Heart right ventricle (tissue), 16 donors: Measurements from ENCODE around the gene ACER3. TPM values are rescaled to one million over a fixed set of nuclear protein-coding genes. Genes with fewer than 3 reads are reported as not detected.

ENCODE experiments used
- ATAC-seq, 8 donors: fragments of 200-7000 bp; cut with Tn5 transposase; one replicate each; pipeline ENCODE4 v1.9.1; 2020; ENCODE audit warnings: mild to moderate bottlenecking in 8 of 8, moderate library complexity in 8 of 8, moderate number of reproducible peaks in 1 of 8
- DNase-seq, 2 donors: peaks; one replicate each; pipeline ENCODE4 v3.0.0-alpha.2; 2020
- H3K27ac ChIP-seq, 10 donors: fragments of 200-600 bp; sonication (generic) in 2 of 10; one replicate each; pipeline versions ENCODE4 v1.5.0 to v1.8.0; 2020 to 2022; ENCODE audit warnings: mild to moderate bottlenecking in 3 of 10
- H3K27me3 ChIP-seq, 7 donors: fragments of 200-600 bp; one replicate each; pipeline ENCODE4 v1.8.0; 2021 to 2022; ENCODE audit warnings: mild to moderate bottlenecking in 2 of 7
- H3K36me3 ChIP-seq, 9 donors: fragments of 200-600 bp; sonication (generic) in 1 of 9; one replicate each; pipeline versions ENCODE4 v1.5.0 to v1.8.0; 2020 to 2022; ENCODE audit warnings: mild to moderate bottlenecking in 2 of 9
- H3K4me1 ChIP-seq, 9 donors: fragments of 200-600 bp; sonication (generic) in 1 of 9; one replicate each; pipeline versions ENCODE4 v1.5.0 to v1.8.0; 2020 to 2022; ENCODE audit warnings: mild to moderate bottlenecking in 4 of 9
- H3K4me3 ChIP-seq, 10 donors: fragments of 200-600 bp; sonication (generic) in 2 of 10; one replicate each; pipeline versions ENCODE4 v1.5.0 to v1.8.0; 2020 to 2022; ENCODE audit warnings: mild to moderate bottlenecking in 7 of 10, moderate library complexity in 2 of 10
- H3K9me3 ChIP-seq, 11 donors: fragments of 200-600 bp in 10 of 11; sonication (generic) in 2 of 11; one replicate each; pipeline versions ENCODE4 v1.5.0 to v1.8.0; 2013 to 2022; ENCODE audit warnings: mild to moderate bottlenecking in 2 of 11, control low read depth in 1 of 11, moderate library complexity in 1 of 11
- WGBS, 2 donors: extraction: QIAGEN DNeasy Blood & Tissue Kit; methylation state at CpG; one replicate each; pipeline ENCODE4 v1.1.7; 2013; ENCODE audit warnings: inconsistent platforms in 1 of 2; 5-methylcytosine and 5-hydroxymethylcytosine counted together
- intact Hi-C, 10 donors: fragments of 100-400 bp; cut with DNase I; formaldehyde crosslinking; loops; one replicate each; pipeline versions ENCODE4 v1.11.1 to v1.14.2; 2022
- polyA plus RNA-seq, 2 donors: library from polyadenylated mRNA; stranded (reverse); fragments of 200-250 nt; gene quantifications; one replicate each; pipeline ENCODE4 v1.2.3, GENCODE V29; 2013
- total RNA-seq, 10 donors: library from RNA; stranded (reverse); fragmentation: NEBNext Ultra II Directional in 3 of 10; extraction: Animal tissue kit (Norgen Biotek cat#: 25700) in 3 of 10; gene quantifications; one replicate each; pipeline versions ENCODE4 v1.2.1 to v1.2.4, GENCODE V29; 2021 to 2023
- TF ChIP-seq, protein P1 (sequence below), 9 donors: fragments of 200-600 bp; sonication (generic) in 2 of 9; IDR thresholded peaks; one replicate each; pipeline versions ENCODE4 v1.5.0 to v1.8.0; 2021 to 2022; ENCODE audit warnings: antibody characterized with exemption in 9 of 9, mild to moderate bottlenecking in 5 of 9, moderate library complexity in 1 of 9
- donor health status: Arrhythmogenic right ventricular cardiomyopathy.
- donor health status: ischemic (EF 13 %, LVEDD 7.1; RV severe dilation, severe dysfunction).
- donor health status: healthy with polysubstance abuse.
- donor health status: DM: no; HTN: yes; CAD: no.
- donor health status: DM: no; HTN: no; CAD: no.
- donor health status: ischemic (EF 25% LVEDD 6.9; RV normal size, moderate dysfunction).
- donor health status: ischemic (EF 25% LVEDD 5.7; RV mildly dilated, moderate dysfunction).
- donor health status: healthy.
- donor health status: DM: yes; HTN: yes; CAD: no.
- donor health status: Ischemic cardiomyopathy.
- donor health status: ischemic (EF 35%, LVEDD 5.7; RV mildly dilated, moderate dysfunction).
- donor health status: nonischemic (EF 11% LVEDD 7.7; RV severe dilation, severe dysfunction).
- donor health status: DM: yes; HTN: yes; CAD: no.
- donor health status: PGD.
- donor health status: ischemic (EF 29% LVEDD 5.4; RV normal size, mild dysfunction).
- donor health status: nonischemic (EF 23%, LVEDD 6.1; RV moderate dilation, normal function).

The ACER3 gene
- total and polyA plus RNA-seq, 12 donors = 2.9 to 14.8 (median 9.6) TPM

- TF ChIP-seq, protein P1, sequence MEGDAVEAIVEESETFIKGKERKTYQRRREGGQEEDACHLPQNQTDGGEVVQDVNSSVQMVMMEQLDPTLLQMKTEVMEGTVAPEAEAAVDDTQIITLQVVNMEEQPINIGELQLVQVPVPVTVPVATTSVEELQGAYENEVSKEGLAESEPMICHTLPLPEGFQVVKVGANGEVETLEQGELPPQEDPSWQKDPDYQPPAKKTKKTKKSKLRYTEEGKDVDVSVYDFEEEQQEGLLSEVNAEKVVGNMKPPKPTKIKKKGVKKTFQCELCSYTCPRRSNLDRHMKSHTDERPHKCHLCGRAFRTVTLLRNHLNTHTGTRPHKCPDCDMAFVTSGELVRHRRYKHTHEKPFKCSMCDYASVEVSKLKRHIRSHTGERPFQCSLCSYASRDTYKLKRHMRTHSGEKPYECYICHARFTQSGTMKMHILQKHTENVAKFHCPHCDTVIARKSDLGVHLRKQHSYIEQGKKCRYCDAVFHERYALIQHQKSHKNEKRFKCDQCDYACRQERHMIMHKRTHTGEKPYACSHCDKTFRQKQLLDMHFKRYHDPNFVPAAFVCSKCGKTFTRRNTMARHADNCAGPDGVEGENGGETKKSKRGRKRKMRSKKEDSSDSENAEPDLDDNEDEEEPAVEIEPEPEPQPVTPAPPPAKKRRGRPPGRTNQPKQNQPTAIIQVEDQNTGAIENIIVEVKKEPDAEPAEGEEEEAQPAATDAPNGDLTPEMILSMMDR (IDR thresholded peaks at IDR 0.05) = no peak
- intact Hi-C loops = no loop called here
- H3K36me3 ChIP-seq = no peaks in the 10 kb centered on the region
- ATAC-seq (no peak), DNase-seq (no peak)
- no peaks in the 10 kb centered on the region for H3K27me3 ChIP-seq
- no peak overlapping the region for H3K4me3 ChIP-seq
- 95 to 96% methylated on average over 4 of the region's 4 CpGs for WGBS, 2 donors
- no peak overlapping the region for H3K27ac ChIP-seq
- peaks cover 0 to 9% (median 0%) of the 10 kb centered on the region in 11 donors for H3K9me3 ChIP-seq
- H3K4me1 ChIP-seq = peaks cover 0 to 16% (median 10%) of the 10 kb centered on the region in 9 donors
These were observed 203.1 kb downstream of the ACER3 start for GRCh38 chr11:77063861-77064260.

GRCh38 chr11:77064648-77065217 lies 204.0 kb downstream of the ACER3 start:
- ATAC-seq (no peak), DNase-seq (no peak)
- no peaks in the 10 kb centered on the region for H3K36me3 ChIP-seq
- peaks cover 0 to 16% (median 10%) of the 10 kb centered on the region in 9 donors for H3K4me1 ChIP-seq
- peaks cover 0 to 9% (median 0%) of the 10 kb centered on the region in 11 donors for H3K9me3 ChIP-seq
- no peaks in the 10 kb centered on the region for H3K27me3 ChIP-seq
- H3K4me3 ChIP-seq = no peak overlapping the region
- no peak overlapping the region for H3K27ac ChIP-seq
- intact Hi-C loops = no loop called here
- 93 to 96% methylated on average over 4 of the region's 4 CpGs for WGBS, 2 donors
- TF ChIP-seq, protein P1 (IDR thresholded peaks at IDR 0.05) = no peak

- Histone ChIP-seq H3K9me3 (peaks cover 0 to 9% (median 0%) of the 10 kb centered on the region in 11 donors), H3K4me1 (peaks cover 0 to 20% (median 10%) of the 10 kb centered on the region in 9 donors), H3K27ac (peak overlapping the region; percentile 24 to 93 (median 88)), H3K36me3 (no peaks in the 10 kb centered on the region), H3K4me3 (peak overlapping the region; percentile 44 to 90 (median 68)), H3K27me3 (no peaks in the 10 kb centered on the region)
- peak in 1 of 2 donors; percentile 41 for DNase-seq
- WGBS, 2 donors = 26 to 35% methylated on average over 14 of the region's 14 CpGs
- ATAC-seq = peak; percentile 2 to 36 (median 20)
- TF ChIP-seq, protein P1 (IDR thresholded peaks at IDR 0.05) = no peak
- intact Hi-C loops = loop anchor here in 1 of 10 donors (1.0 kb wide), 1 partner anchor 25 kb away; no protein-coding TSS in a partner anchor
These were observed 205.1 kb downstream of the ACER3 start for GRCh38 chr11:77065878-77066228.

DNA sequence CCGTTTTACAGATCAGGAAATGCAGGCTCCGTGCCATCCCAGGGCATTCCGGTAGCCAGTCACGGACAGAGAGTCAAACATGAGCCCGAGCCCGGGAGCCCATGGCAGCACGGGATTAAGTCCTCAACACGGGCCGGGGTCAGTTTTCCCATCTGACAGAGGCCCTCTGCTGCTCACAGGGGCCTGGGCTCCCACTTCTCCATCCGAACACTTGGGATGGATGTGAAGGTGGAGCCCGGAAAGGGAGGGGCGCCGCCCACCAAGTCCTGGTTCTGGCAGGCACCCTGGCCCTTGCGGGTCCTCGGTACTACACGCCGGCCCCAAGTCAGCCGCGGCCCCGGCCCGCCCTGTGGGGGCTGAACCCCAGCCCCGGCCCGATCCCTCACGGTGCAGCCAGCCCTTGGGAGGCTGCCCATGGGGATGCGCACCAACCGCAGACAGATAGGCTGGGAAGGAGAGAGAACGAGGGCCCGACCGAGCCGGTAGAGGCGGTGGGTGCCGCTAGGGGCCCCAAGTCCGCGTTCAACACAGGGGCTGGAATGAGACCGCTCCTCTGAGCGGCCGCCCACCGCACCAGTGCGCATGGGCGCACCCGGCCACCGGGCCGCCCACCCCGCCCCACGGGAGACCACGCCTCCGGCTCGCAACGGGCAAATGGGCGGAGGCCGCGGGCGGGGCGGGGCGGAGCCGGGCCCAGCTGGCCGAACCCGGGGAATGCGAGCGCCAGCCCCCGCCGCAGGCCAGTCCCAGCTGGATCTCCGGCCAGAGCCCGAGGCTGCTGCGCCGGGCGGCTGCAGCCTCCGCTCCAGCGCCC lies 205.7 kb downstream of the ACER3 start, which contains the start of gene CAPN5:
TSS of gene CAPN5 (plus strand) at position 743 of the 814 bp plus-strand sequence. CDS start 17,916 bp downstream, outside the sequence.
- intact Hi-C loops = loop anchor here in 1 of 10 donors (1.0 kb wide), 1 partner anchor 25 kb away; no protein-coding TSS in a partner anchor
- TF ChIP-seq, protein P1 (IDR thresholded peaks at IDR 0.05) = peak in 7 of 9 donors; percentile 7 to 49 (median 31)

More for the DNA sequence above, 205.7 kb downstream of the ACER3 start, which contains the start of gene CAPN5:
- peak within 1 kb of the TSS; percentile 44 to 90 (median 68) for H3K4me3 ChIP-seq
- H3K36me3 ChIP-seq = no peaks in the 10 kb centered on the region
- H3K27me3 ChIP-seq = no peaks in the 10 kb centered on the region
- peak within 1 kb of the TSS; percentile 24 to 93 (median 88) for H3K27ac ChIP-seq
- peaks cover 0 to 6% (median 0%) of the 10 kb centered on the region in 11 donors for H3K9me3 ChIP-seq
- peaks cover 0 to 20% (median 10%) of the 10 kb centered on the region in 9 donors for H3K4me1 ChIP-seq
- 0 to 1% methylated on average over 60 to 69 of the region's 69 CpGs for WGBS, 2 donors
- peak; percentile 92 to 95 for DNase-seq
- ATAC-seq = peak; percentile 97 to 98 (median 97)
